WERI-Rb-1 (cell line): ENCODE data around the gene CCDC47.

Experiments
- DNase-seq: peaks from one replicate; pipeline ENCODE4 v3.0.0-alpha.2; 2020
- H3K27ac ChIP-seq: fragments of 250-450 bp; sonication (Bioruptor Pico); 2 replicates; pipeline ENCODE4 v1.5.1; 2020; ENCODE audit warnings: mild to moderate bottlenecking, moderate library complexity
- H3K27me3 ChIP-seq: fragments of 250-450 bp; sonication (Bioruptor Pico); 2 replicates; pipeline ENCODE4 v1.5.1; 2021; ENCODE audit warnings: mild to moderate bottlenecking, low read depth, moderate library complexity; ENCODE audit not compliant: insufficient read depth, severe bottlenecking
- H3K36me3 ChIP-seq: fragments of 250-450 bp; sonication (Bioruptor Pico); 2 replicates; pipeline ENCODE4 v1.5.1; 2020; ENCODE audit warnings: mild to moderate bottlenecking, moderate library complexity
- H3K4me3 ChIP-seq: 2 replicates; pipeline ENCODE4 v1.5.1; 2011; ENCODE audit warnings: low read depth, mild to moderate bottlenecking, control low read depth, low read length
- H3K9me3 ChIP-seq: fragments of 250-450 bp; sonication (Bioruptor Pico); 2 replicates; pipeline ENCODE4 v1.5.1; 2021; ENCODE audit warnings: mild to moderate bottlenecking, moderate library complexity; ENCODE audit not compliant: severe bottlenecking
- CTCF ChIP-seq: IDR thresholded peaks from 2 replicates; pipeline ENCODE4 v1.5.1; 2011; ENCODE audit warnings: low read depth, mild to moderate bottlenecking, control low read depth, inconsistent platforms, low read length

The CCDC47 gene

GRCh38 chr17:63775420-63775819 lies 2.0 kb upstream of the CCDC47 start:
- no peak for DNase-seq
- H3K9me3 ChIP-seq = no peaks in the 10 kb centered on the region
- H3K4me3 ChIP-seq = peak overlapping the region; percentile 94
- no peak for TF ChIP-seq CTCF
- H3K36me3 ChIP-seq = peaks cover 71% of the 10 kb centered on the region
- peak overlapping the region; percentile 98; the same call in 1 of the 2 replicates for H3K27ac ChIP-seq
- H3K27me3 ChIP-seq = no peaks in the 10 kb centered on the region

GRCh38 chr17:63774969-63775265 lies 1.5 kb upstream of the CCDC47 start:
- no peak for DNase-seq
- peaks cover 71% of the 10 kb centered on the region for H3K36me3 ChIP-seq

GRCh38 chr17:63774141-63774968 lies 958 bp upstream of the CCDC47 start, which contains the start of gene DDX42:
DDX42 (plus strand) TSS chr17:63774170; CDS start chr17:63787050, 12,880 bp downstream.
- H3K27me3 ChIP-seq = no peaks in the 10 kb centered on the region
- peak within 1 kb of the TSS; percentile 94 for H3K4me3 ChIP-seq
- peak; percentile 96 for DNase-seq
- TF ChIP-seq CTCF = no peak
- H3K36me3 ChIP-seq = peaks cover 65% of the 10 kb centered on the region
- H3K9me3 ChIP-seq = no peaks in the 10 kb centered on the region
- peak within 1 kb of the TSS; percentile 98 for H3K27ac ChIP-seq

More at GRCh38 chr17:63774969-63775265, 1.5 kb upstream of the CCDC47 start:
- no peaks in the 10 kb centered on the region for H3K27me3 ChIP-seq
- H3K9me3 ChIP-seq = no peaks in the 10 kb centered on the region
- TF ChIP-seq CTCF = no peak
- H3K4me3 ChIP-seq = peak overlapping the region; percentile 94
- peak overlapping the region; percentile 98 for H3K27ac ChIP-seq

GRCh38 chr17:63772801-63773271 lies 561 bp downstream of the CCDC47 start:
- peaks cover 60% of the 10 kb centered on the region for H3K36me3 ChIP-seq
- no peak for DNase-seq

GRCh38 chr17:63768433-63768832 lies 5.0 kb downstream of the CCDC47 start:
- no peak for TF ChIP-seq CTCF
- no peaks in the 10 kb centered on the region for H3K27me3 ChIP-seq
- H3K4me3 ChIP-seq = no peak overlapping the region
- no peaks in the 10 kb centered on the region for H3K9me3 ChIP-seq
- H3K36me3 ChIP-seq = peaks cover 61% of the 10 kb centered on the region
- no peak for DNase-seq
- H3K27ac ChIP-seq = no peak overlapping the region

More at GRCh38 chr17:63772801-63773271, 561 bp downstream of the CCDC47 start:
- H3K9me3 ChIP-seq = no peaks in the 10 kb centered on the region
- H3K27ac ChIP-seq = peak overlapping the region; percentile 98
- peak overlapping the region; percentile 94 for H3K4me3 ChIP-seq
- TF ChIP-seq CTCF = no peak
- H3K27me3 ChIP-seq = no peaks in the 10 kb centered on the region
